Neutrophil (primary cell): ENCODE measurements around the gene SLC23A1.

Experiments
- H3K27ac ChIP-seq: fragments of 200-600 bp; sonication (generic); 2 replicates; pipeline ENCODE4 v1.5.1; 2016; ENCODE audit warnings: mild to moderate bottlenecking, moderate library complexity
- H3K27me3 ChIP-seq: fragments of 200-600 bp; sonication (generic); 2 replicates; pipeline ENCODE4 v1.6.0; 2016; ENCODE audit warnings: mild to moderate bottlenecking
- H3K36me3 ChIP-seq: fragments of 200-600 bp; sonication (generic); 2 replicates; pipeline ENCODE4 v1.5.1; 2017
- H3K4me1 ChIP-seq, 2 experiments: fragments of 200-600 bp in 1 of 2; sonication (generic) in 1 of 2; 1 replicate in 1 of 2; 2 replicates in 1 of 2; pipeline versions ENCODE4 v1.5.1 to v1.6.1; 2013 to 2016; ENCODE audit warnings: low read depth in 1 of 2, low read length in 1 of 2, mild to moderate bottlenecking in 1 of 2, moderate library complexity in 1 of 2; ENCODE audit not compliant: control insufficient read depth in 1 of 2, insufficient read depth in 1 of 2
- H3K4me3 ChIP-seq, 2 experiments: fragments of 200-600 bp in 1 of 2; sonication (generic) in 1 of 2; 1 replicate in 1 of 2; 2 replicates in 1 of 2; pipeline ENCODE4 v1.5.1; 2013 to 2016; ENCODE audit warnings: low read depth in 1 of 2, low read length in 1 of 2, mild to moderate bottlenecking in 1 of 2, moderate library complexity in 1 of 2
- H3K9me3 ChIP-seq: fragments of 200-600 bp; sonication (generic); 2 replicates; pipeline ENCODE4 v1.5.1; 2016
- TF ChIP-seq, protein P1 (sequence below): fragments of 200-600 bp; sonication (generic); IDR thresholded peaks from 2 replicates; pipeline ENCODE4 v1.5.1; 2016; ENCODE audit warnings: antibody characterized with exemption

The SLC23A1 gene

DNA sequence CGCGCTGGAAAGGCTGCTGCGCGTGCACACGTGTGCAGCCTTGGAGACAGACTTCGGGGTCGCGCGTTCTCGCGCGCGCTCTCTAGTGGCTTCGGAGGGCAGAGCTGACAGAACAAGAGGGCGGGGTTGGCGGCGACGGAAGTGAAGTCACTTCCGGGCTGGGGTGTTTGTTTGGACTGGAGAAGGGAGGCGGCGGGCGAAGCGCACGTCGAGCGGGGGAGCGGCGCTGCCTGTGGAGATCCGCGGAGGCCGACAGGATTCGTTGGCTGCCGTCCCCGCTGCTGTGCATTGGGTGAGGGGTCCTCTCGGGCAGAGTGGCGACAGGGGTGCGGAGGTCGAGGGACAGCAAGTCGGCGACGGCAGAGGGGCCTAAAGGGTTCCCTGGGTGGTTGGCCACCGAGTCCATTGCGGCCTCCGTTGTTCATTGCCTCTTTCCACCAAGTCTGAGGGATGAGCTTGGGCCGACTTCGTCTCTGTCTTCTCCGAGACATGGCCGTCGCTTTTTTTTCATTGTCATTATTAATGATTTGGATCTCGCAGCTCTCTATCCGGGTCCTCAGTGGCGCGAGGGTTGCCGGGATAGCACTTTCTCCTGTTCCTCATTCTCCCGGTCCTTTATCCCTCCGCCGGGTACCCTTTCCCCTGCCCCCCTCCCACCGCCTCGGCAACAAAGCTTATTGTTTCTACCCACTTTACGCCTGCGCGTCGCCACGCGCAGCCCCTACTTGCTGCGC lies 41.2 kb downstream of the SLC23A1 start, which contains the start of gene PAIP2:
PAIP2 (plus strand) TSS at position 166 of the 734 bp plus-strand sequence. CDS start 21,931 bp downstream, outside the sequence.
- peaks cover 22 to 31% of the 10 kb centered on the region in 2 experiments for H3K4me1 ChIP-seq
- H3K9me3 ChIP-seq = no peaks in the 10 kb centered on the region
- H3K27ac ChIP-seq = peak within 1 kb of the TSS; percentile 99
- H3K27me3 ChIP-seq = no peaks in the 10 kb centered on the region
- H3K36me3 ChIP-seq = no peaks in the 10 kb centered on the region
- peak within 1 kb of the TSS; percentile 90 to 91 for H3K4me3 ChIP-seq
- TF ChIP-seq, protein P1, sequence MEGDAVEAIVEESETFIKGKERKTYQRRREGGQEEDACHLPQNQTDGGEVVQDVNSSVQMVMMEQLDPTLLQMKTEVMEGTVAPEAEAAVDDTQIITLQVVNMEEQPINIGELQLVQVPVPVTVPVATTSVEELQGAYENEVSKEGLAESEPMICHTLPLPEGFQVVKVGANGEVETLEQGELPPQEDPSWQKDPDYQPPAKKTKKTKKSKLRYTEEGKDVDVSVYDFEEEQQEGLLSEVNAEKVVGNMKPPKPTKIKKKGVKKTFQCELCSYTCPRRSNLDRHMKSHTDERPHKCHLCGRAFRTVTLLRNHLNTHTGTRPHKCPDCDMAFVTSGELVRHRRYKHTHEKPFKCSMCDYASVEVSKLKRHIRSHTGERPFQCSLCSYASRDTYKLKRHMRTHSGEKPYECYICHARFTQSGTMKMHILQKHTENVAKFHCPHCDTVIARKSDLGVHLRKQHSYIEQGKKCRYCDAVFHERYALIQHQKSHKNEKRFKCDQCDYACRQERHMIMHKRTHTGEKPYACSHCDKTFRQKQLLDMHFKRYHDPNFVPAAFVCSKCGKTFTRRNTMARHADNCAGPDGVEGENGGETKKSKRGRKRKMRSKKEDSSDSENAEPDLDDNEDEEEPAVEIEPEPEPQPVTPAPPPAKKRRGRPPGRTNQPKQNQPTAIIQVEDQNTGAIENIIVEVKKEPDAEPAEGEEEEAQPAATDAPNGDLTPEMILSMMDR = peak; percentile 98

DNA sequence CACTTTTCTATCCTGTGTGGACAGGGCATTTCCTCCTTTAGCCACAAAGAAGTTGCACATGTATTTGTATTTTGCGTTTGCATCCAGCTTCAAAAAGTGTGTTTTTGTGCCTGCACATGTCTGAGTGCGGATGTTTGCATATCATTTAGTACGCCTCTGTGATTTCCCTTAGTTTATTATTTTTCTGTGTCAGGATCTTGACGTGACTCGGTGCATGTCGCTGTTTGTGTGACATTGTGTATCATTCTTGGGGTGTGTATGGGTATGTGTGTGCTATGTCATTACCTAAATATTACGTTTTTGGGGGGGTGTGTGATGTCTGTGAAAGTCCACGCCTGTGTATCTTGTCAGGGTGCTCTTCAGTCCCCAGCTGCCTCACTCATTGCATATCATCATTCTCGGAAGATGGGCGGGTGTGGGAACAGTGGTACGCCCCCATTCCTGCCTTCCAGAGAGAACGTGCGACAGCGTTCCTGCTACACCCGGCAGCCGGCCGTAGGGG lies 41.9 kb downstream of the SLC23A1 start:
- peak overlapping the region; percentile 99 for H3K27ac ChIP-seq
- H3K27me3 ChIP-seq = no peaks in the 10 kb centered on the region
- H3K36me3 ChIP-seq = no peaks in the 10 kb centered on the region
- H3K9me3 ChIP-seq = no peaks in the 10 kb centered on the region
- TF ChIP-seq, protein P1 = no peak
- H3K4me1 ChIP-seq = peaks cover 22 to 31% of the 10 kb centered on the region in 2 experiments
- H3K4me3 ChIP-seq = peak overlapping the region; percentile 90 to 91

DNA sequence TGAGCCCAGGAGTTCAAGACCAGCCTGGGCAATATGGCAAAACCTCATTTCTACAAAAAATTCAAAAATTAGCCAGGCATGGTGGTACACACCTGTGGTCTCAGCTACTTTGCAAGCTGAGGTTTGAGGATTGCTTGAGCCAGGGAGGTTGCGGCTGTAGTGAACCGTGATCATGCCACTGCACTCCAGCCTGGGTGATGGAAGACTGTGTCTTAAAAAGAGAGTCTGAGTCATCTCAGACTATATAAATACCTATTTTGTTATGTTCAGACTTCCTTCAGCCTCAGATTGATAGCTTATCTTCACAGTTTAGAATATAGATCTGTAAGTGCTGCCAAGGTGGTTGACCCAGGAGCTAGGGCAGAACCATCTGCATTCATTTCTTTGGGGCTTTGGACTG lies 43.0 kb downstream of the SLC23A1 start:
- Histone ChIP-seq H3K4me3 (no peak overlapping the region), H3K36me3 (no peaks in the 10 kb centered on the region), H3K27ac (no peak overlapping the region), H3K9me3 (no peaks in the 10 kb centered on the region), H3K4me1 (peaks cover 22 to 31% of the 10 kb centered on the region in 2 experiments), H3K27me3 (no peaks in the 10 kb centered on the region)
- TF ChIP-seq, protein P1 = no peak

DNA sequence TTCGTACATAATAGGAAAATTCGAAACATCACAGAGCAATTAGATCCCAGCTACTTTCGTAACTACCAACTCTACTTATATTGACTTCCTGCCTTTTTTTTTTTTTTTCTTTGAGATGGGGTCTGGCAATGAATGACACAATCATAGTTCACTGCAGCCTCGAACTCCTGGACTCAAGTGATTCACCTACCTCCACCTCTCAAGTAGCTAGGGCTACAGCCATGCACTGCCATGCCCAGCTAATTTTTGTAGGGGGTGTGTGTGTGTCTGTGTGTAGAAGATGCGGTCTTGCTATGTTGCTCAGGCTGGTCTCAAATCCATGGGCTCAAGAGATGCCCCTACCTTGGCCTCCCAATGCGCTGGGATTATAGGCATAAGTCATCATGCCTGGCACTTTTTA lies 47.3 kb downstream of the SLC23A1 start:
- Histone ChIP-seq H3K27me3 (no peaks in the 10 kb centered on the region), H3K4me3 (no peak overlapping the region)

More for the DNA sequence above, 47.3 kb downstream of the SLC23A1 start:
- TF ChIP-seq, protein P1 = no peak
- Histone ChIP-seq H3K4me1 (peaks cover 1 to 4% of the 10 kb centered on the region in 2 experiments), H3K27ac (no peak overlapping the region), H3K9me3 (no peaks in the 10 kb centered on the region), H3K36me3 (peaks cover 17% of the 10 kb centered on the region)
